Hematopoietic multipotent progenitor cell treated with erythropoietin and hydrocortisone succinate and interleukin-3 and kit ligand, for 8 days (in vitro differentiated cells): ENCODE results near the gene HS6ST3.
A peak's percentile ranks its signal among the peaks of the same experiment; 100 is the strongest.

ENCODE experiments used
- DNase-seq: peaks from one replicate; pipeline ENCODE4 v3.0.0-alpha.2; 2015

Gene HS6ST3

DNA sequence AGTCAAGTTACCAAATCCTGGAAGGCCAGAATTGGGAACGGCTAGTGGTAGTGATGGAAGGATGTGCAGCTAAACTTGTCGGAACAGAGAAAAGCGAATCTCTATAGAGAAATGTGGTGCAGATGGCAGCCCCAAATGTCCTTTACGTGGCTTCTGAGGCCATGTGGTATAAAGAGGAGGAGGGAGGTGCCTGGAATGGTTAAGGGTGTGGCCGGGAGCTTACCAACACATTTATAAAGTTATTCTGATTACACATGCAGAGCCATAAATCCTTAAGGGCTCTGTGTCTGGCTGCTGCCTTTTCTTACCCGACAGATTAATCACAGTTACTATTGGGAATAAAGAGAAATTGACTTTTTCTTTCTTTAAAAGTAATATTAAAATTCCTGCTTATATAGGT lies 714.3 kb downstream of the HS6ST3 start:
- DNase-seq = no peak

- no peak for DNase-seq
These were observed 716.8 kb downstream of the HS6ST3 start for GRCh38 chr13:96806746-96807145.

DNA sequence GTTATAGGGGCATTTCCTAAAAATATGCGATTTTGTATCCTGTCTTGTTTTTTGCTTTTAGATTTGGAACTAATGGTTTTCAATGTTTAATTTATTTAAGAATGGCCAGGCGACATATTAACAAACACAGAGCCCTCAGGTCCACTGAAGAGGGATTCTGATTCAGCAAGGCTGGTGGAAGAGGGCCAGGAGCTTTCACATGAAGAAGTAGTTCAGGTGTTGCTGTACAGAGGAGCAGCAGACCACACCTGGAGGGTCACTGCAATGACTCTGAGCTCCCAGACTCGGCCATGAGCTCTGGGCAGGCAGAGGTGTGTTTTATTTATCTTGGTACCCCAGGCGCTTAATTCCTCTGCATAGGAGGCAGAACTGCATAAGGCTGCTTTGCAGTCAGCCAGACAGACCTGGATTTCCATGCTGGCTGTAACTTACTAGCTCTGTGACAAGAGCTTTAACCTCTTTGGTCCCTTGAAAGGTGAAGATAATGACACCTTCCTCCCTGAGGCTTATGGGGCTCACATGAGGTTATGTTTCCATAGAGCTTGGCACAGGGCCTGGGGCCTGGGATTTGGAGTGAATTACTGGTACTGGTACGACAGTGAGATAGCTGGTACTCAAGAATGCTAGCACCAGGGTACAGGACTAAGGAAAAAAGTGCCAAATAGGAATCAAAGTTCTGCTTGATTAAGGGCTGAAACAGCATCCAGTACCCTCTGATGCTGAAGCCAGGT lies 719.6 kb downstream of the HS6ST3 start:
- no peak for DNase-seq

- no peak for DNase-seq
These were observed 720.2 kb downstream of the HS6ST3 start for GRCh38 chr13:96810104-96810503.

GRCh38 chr13:96811049-96811448 lies 721.1 kb downstream of the HS6ST3 start:
- DNase-seq = no peak

GRCh38 chr13:96816261-96816660 lies 726.4 kb downstream of the HS6ST3 start:
- DNase-seq = no peak

DNA sequence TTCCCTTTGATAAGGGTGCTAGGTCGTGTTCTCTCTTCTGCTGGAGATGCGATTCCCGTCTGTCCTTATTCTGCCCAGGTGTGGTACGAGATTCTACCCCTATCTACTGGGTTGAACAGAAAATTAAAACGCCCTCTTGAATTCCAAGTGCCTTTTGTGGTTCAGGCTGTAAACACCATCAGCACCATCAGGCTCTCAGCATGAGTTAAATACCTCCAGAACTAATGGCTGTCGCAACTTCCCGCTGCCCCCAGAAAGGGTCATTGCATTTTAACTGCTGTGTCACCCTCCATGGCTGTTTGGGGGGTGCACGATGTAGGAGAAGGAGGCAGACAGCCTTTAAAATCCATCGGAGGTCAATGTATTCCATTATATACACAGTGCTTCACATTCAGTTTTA lies 727.0 kb downstream of the HS6ST3 start:
- no peak for DNase-seq

GRCh38 chr13:96817336-96817941 lies 727.5 kb downstream of the HS6ST3 start:
- DNase-seq = peak; percentile 12

DNA sequence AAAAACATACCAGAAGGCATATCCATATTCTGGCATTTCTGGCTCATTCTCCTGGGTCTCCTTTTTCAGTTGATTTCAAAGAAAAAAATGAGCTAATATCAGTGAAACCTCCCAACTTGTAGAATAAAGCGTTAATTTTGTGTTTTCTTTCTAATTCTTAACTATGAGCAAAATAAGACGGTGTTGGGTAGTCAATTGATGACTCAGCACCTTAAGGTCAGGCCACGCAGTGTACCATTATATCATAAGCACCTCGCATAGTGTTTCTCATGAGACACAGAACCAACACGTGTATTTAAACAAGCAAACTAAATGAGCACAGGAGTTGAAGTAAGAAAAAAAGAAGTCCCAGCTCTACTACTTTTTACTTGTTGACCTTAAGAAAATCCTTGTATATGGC lies 729.5 kb downstream of the HS6ST3 start:
- no peak for DNase-seq

DNA sequence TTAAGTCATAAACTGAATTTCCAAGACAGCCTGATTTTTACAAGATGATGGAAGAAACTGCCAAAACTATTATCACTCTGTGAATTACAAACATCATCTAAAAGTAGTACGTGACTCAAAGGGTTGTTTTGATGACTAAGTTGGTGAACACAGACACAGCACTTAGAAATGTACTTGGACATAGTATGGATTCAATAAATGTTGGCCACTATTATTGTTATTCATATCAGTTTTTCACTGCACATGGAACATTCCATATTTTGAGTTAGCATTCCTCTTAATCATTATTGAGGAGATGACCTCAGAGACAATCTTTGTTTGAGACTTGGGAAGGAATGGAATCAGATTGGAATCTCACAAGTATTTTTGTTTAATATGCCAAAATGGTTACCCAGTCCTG lies 731.5 kb downstream of the HS6ST3 start:
- no peak for DNase-seq

DNA sequence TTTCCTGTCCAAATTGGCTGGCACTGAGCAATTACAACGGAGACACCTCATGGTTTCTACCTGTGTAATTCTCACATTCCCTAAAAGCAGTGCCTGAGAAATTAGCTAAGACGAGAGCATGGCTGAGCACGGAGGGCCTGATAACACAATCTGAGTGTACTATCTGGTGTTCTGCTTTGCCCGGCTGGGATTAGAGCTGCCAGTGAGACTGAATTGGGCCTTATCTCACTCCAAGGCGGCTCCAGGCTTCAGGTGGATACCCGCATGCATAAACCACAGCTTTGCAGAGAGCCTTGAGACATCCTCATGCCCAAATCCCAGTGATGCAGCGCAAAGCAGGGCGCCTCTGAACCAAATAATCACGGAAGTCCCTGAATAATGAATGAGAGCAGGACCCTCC lies 732.1 kb downstream of the HS6ST3 start:
- DNase-seq = no peak

GRCh38 chr13:96822895-96823294 lies 733.0 kb downstream of the HS6ST3 start:
- no peak for DNase-seq

- no peak for DNase-seq
These were observed 734.2 kb downstream of the HS6ST3 start for GRCh38 chr13:96824140-96824539.

GRCh38 chr13:96825653-96826052 lies 735.7 kb downstream of the HS6ST3 start:
- DNase-seq = no peak

DNA sequence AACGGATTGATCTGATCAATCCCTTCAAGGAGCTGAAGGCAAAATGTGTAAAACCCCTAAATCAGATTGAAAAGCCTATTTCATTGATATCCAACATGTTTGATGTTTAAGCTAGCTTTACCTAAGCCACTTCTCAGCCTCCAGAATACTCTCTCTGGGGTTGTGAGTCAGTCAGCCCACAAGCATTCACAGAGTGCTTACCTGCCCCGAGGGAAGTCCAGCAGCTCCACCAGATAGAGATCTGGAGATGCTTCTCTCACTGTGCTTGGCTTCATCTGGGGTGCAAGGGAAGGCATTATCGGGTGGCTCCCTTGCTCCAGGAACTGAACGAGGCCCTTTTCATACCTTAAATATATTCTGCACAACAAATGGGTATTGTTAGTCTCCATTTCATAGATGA lies 744.7 kb downstream of the HS6ST3 start:
- no peak for DNase-seq

DNA sequence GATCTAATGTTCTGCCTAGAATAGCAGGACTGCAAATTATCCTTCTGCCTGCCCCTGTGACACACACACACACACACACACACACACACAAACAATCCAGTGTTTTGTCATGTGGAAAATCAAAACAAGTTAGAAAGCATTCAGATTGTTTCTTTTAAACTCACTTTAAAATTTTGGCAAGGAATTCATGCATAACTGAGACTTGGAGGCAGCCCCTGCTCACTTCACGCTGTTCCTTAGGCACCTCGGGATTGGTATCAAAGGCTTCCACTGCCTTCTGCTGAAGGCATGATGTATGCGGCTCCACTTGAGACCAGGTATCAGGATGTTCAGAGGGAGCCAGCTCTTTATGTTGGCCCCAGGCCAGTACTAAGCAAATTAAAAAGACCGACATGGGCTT lies 745.6 kb downstream of the HS6ST3 start:
- no peak for DNase-seq

GRCh38 chr13:96836733-96837132 lies 746.8 kb downstream of the HS6ST3 start:
- no peak for DNase-seq

- no peak for DNase-seq
These were observed 747.9 kb downstream of the HS6ST3 start for GRCh38 chr13:96837809-96838208.

DNA sequence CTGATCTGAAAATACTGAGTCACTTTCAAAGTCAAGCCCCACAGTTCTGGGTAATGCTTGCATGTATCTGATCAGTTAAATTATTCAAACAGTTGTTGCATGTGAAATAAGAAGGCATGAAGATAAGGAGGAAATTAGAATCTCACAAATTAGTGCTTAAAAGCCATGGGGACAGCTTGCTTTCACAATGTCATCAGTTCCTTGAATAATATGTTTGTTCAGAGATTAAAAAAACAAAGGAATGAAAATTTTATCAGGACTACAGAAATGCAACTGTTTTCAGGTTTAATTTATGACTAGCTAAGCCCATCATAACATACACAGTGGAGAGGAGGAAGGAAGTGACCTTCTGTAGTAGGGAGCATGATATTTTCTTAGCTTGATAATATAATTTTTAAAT lies 754.3 kb downstream of the HS6ST3 start:
- no peak for DNase-seq

DNA sequence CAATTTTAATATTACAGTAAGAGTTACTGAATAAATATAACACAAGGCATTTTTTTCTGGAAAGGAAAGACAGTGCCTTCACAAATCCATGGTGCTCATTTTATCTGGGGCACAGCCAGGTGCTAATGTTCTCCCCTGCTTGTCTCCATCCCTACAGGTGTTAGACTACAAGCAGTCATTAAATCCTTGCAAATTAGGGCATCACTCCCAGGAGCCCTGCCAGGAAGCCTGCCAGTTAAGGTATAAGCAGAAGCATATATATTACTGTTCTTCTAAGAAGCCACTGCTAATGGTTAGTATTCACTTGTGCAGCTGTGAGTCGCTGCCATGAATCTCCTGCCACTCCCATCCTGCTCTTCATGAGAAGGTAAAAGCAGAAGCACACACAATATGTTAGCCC lies 754.7 kb downstream of the HS6ST3 start:
- DNase-seq = no peak

DNA sequence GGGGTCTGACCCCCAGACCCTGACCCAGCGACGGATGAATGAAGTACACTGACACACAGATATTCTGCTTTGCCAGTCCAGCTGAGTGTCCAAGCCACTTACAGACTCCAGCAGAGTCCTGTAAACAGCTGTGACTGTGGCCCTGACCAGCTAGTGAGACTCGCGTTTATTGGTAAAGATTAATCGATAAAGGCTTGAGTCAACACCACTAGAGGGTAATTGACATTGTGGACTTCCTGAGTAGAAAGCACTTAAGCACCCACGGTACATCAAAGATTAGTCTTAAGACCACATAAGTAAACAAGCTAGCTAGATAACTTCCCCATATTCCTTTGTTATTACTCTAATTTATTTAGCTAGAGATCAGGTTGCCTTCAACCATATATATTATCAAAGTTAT lies 758.4 kb downstream of the HS6ST3 start:
- no peak for DNase-seq

DNA sequence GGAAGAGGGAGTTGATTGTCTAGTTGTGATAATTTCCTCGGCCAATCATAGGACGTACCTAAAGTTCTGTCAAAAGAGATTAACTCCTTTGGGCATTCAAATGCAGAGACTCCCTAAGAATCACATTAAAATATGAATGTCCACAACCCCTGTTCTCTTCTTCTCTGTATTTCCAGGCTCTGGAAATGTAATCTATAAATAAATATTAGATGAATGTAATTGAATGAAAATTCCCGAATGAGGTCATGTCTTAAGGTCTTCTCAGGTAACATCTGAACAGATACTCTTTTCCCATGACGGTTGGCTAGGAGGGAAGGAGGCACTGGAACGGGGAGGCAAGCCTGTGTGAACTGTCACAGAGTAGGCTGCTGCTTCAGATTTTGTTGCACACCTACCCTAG lies 759.2 kb downstream of the HS6ST3 start:
- DNase-seq = no peak

GRCh38 chr13:96850538-96851145 lies 760.7 kb downstream of the HS6ST3 start:
- DNase-seq = no peak

DNA sequence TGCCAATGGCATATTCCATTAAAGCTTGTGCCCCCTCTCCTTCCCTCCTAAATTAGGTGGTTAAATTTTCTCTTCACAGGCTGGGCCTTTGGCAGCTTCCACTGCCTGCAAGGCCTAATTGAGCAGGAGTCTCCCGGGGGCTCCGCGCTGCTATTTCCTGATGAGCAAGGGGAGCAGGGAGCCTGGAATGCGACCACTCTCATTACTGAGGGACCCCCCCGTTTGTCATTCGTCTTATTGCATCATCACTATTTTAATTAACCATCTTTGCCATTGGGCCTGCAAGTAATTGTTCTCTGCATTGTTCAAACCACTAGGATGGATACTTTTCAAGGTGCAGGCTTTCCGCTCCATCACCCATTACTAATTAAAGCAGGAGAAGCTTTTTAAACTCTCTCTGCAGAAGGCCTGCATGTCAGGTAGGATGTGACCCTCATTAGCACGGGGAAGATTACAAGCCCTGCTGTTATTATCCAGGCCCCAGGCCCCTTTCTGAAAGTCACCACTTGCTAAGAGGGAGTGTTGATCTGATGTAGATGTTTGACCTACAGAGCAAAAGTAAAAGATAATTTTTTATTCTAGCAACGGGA lies 762.0 kb downstream of the HS6ST3 start:
- no peak for DNase-seq
